ENCODE data around the gene FAAP20. TPM values are rescaled to one million over a fixed set of nuclear protein-coding genes. Genes with fewer than 3 reads are reported as not detected.

Gene FAAP20
- total and polyA plus RNA-seq, 4 donors: 49.0 to 124 (median 60.5) TPM

DNA sequence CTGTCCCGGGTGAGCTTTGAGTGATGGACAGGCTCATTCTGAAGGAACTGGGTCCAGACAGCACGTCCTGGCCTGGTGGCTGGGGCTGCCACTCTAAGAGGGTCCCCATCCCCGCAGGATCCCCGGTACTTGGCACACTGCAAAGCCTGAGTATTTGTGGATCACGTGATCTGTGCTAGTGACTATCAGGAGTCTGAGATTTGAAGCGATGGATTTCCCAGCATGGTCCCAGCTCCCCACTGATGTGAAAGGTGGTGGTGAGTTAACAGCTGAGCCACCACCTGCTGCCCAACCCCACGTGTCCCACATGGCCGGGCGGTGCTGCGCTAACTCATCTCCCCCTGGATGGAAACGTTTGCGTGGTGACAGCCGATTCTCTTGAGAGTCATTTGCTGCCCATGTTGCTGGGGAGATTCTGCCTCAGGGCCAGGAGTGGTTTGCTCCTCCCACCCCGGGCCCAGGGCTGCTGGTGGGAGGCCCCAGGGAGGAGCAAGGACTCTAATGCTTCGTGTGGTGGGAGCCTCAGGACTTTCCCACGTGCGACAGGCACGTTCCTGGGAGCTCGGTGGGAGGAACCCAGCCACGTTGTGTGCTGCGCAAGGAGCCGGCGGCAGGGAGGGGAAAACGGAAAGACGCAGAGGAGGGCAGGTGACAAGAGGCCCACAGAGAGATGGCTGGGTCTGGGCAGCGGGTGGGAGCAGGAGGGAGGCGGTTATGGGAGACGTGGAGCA is 15.1 kb downstream of the FAAP20 start:
- H3K36me3 ChIP-seq (ENCODE audit: control insufficient read depth in 1 of 2, insufficient read depth in 2 of 2, low read length in 1 of 2): no peaks in the 10 kb centered on the region
- no peak for ATAC-seq (ENCODE audit: low FRiP score)
- H3K4me1 ChIP-seq (ENCODE audit: control insufficient read depth in 1 of 2, insufficient read depth in 2 of 2, low read length in 2 of 2): no peaks in the 10 kb centered on the region
- no peaks in the 10 kb centered on the region for H3K27me3 ChIP-seq (ENCODE audit: control insufficient read depth in 1 of 2, insufficient read depth in 2 of 2, low read length in 1 of 2)
- H3K9me3 ChIP-seq (ENCODE audit: control insufficient read depth, low read length): no peaks in the 10 kb centered on the region
- WGBS, 2 donors: 52 to 62% methylated on average over 28 of the region's 28 CpGs
- no peak overlapping the region for H3K4me3 ChIP-seq (ENCODE audit: low read length in 2 of 2)
- DNase-seq: no peak
- H3K27ac ChIP-seq (ENCODE audit: low read depth in 1 of 2, low read length in 2 of 2): no peak overlapping the region
- intact Hi-C loops (cut with DNase I): loop anchor here in 1 of 2 donors (10.0 kb wide), 1 partner anchor 465 kb away; no protein-coding TSS in a partner anchor

DNA sequence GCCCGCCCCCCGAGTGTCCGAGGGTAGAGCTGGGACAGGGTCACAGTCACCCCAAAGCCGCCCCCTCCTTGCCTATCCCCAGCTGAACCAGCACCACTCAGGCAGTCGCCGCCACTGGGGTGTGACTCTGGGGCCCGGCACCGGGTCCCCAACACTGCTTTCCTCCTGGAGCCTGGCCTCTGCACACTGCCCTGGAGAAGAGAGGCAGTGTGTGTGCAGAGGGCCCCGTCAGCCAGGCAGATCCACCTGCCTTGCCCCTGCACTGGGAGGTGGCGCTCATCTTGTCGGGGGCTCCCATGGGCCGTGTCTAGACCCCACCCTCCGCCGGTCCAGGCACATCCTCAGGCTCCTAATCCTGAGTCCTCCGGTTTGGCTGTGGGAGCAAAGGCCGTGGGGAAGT is 15.7 kb downstream of the FAAP20 start:
- intact Hi-C loops (cut with DNase I): no loop called here
- DNase-seq: no peak

DNA sequence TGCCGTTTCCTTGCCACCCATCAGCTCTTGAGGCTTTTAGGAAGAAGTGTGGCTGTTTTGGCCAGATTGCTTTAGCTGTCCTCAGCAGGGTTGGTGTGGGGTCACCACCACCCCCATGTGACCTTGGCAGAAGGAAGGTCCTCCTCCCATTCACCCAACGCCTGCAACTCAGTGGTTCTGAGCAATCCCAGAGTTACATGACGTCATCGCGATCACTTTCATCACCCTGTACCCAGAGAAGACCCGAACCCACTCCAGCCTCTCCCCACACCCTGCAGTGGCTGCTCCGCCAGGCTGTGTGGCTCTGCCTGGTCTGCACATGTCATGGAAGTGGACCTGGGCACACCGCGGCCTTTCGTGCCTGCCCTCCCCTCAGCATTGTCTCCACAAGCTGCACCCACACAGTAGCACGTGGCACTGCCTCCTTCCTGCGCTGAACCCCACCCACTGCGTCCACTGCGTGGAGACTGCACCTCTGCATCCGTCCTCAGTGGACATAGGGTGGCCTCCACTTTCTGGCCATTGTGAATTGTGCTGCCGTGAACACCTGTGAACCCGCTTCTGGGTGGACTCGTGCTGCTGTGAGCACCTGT is 16.5 kb downstream of the FAAP20 start:
- 91 to 92% methylated on average over 18 of the region's 18 CpGs for WGBS, 2 donors
- intact Hi-C loops (cut with DNase I): no loop called here
- H3K27ac ChIP-seq (ENCODE audit: low read depth in 1 of 2, low read length in 2 of 2): no peak overlapping the region
- DNase-seq (no peak), ATAC-seq (ENCODE audit: low FRiP score) (no peak)
- H3K27me3 ChIP-seq (ENCODE audit: control insufficient read depth in 1 of 2, insufficient read depth in 2 of 2, low read length in 1 of 2): no peaks in the 10 kb centered on the region
- H3K4me3 ChIP-seq (ENCODE audit: low read length in 2 of 2): no peak overlapping the region
- no peaks in the 10 kb centered on the region for H3K4me1 ChIP-seq (ENCODE audit: control insufficient read depth in 1 of 2, insufficient read depth in 2 of 2, low read length in 2 of 2)
- no peaks in the 10 kb centered on the region for H3K36me3 ChIP-seq (ENCODE audit: control insufficient read depth in 1 of 2, insufficient read depth in 2 of 2, low read length in 1 of 2)
- H3K9me3 ChIP-seq (ENCODE audit: control insufficient read depth, low read length): no peaks in the 10 kb centered on the region

More for the DNA sequence above, 15.7 kb downstream of the FAAP20 start:
- ATAC-seq (ENCODE audit: low FRiP score): no peak
- no peaks in the 10 kb centered on the region for H3K4me1 ChIP-seq (ENCODE audit: control insufficient read depth in 1 of 2, insufficient read depth in 2 of 2, low read length in 2 of 2)
- no peak overlapping the region for H3K4me3 ChIP-seq (ENCODE audit: low read length in 2 of 2)
- no peaks in the 10 kb centered on the region for H3K36me3 ChIP-seq (ENCODE audit: control insufficient read depth in 1 of 2, insufficient read depth in 2 of 2, low read length in 1 of 2)
- no peak overlapping the region for H3K27ac ChIP-seq (ENCODE audit: low read depth in 1 of 2, low read length in 2 of 2)
- H3K27me3 ChIP-seq (ENCODE audit: control insufficient read depth in 1 of 2, insufficient read depth in 2 of 2, low read length in 1 of 2): no peaks in the 10 kb centered on the region
- WGBS, 2 donors: 89 to 92% methylated on average over 16 of the region's 16 CpGs
- H3K9me3 ChIP-seq (ENCODE audit: control insufficient read depth, low read length): no peaks in the 10 kb centered on the region

DNA sequence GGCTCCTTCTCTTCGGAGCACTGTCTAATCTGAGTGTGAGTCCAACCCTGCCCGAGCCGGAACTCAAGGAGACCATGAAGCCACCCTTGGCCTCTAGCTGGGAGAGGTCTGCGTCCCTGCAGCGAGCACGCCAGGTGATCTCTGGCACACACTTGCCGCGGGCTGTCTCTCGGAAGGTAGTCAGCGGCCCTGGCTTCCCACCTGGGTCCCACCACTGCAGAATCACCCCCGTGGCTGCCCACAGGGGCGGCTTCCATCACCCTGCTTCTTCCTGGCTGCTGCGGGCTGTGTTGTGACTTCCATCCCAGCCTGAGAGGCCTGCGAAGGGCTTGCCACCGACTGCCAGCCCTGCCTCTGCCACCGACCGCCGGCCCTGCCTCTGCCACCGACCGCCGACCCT is 17.0 kb downstream of the FAAP20 start:
- Histone ChIP-seq H3K4me3 (ENCODE audit: low read length in 2 of 2) (no peak overlapping the region), H3K27me3 (ENCODE audit: control insufficient read depth in 1 of 2, insufficient read depth in 2 of 2, low read length in 1 of 2) (no peaks in the 10 kb centered on the region), H3K9me3 (ENCODE audit: control insufficient read depth, low read length) (no peaks in the 10 kb centered on the region), H3K36me3 (ENCODE audit: control insufficient read depth in 1 of 2, insufficient read depth in 2 of 2, low read length in 1 of 2) (no peaks in the 10 kb centered on the region), H3K4me1 (ENCODE audit: control insufficient read depth in 1 of 2, insufficient read depth in 2 of 2, low read length in 2 of 2) (no peaks in the 10 kb centered on the region), H3K27ac (ENCODE audit: low read depth in 1 of 2, low read length in 2 of 2) (no peak overlapping the region)
- DNase-seq: no peak
- no peak for ATAC-seq (ENCODE audit: low FRiP score)
- intact Hi-C loops (cut with DNase I): no loop called here
- 93 to 95% methylated on average over 21 of the region's 21 CpGs for WGBS, 2 donors

DNA sequence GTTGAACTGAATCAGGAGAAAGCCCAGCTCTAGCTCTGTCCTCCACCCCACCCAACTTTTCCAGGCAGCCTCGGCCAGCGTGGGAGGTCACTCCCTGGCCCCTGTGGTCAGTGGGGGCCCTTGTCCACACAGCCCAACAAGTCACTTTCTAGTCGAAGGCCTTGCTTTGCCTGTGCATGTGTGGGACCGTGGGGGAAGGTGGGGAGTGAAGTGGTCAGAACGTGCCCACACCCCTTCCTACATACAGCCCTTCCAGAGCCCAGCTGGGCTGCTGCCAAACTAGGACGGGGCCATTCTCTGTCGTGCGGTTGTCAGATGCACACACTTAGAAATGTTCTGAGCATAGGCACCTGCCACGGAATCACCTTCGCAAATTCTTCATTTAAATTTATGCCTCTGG is 18.0 kb downstream of the FAAP20 start:
- Histone ChIP-seq H3K4me1 (ENCODE audit: control insufficient read depth in 1 of 2, insufficient read depth in 2 of 2, low read length in 2 of 2) (no peaks in the 10 kb centered on the region), H3K27ac (ENCODE audit: low read depth in 1 of 2, low read length in 2 of 2) (no peak overlapping the region), H3K4me3 (ENCODE audit: low read length in 2 of 2) (no peak overlapping the region), H3K36me3 (ENCODE audit: control insufficient read depth in 1 of 2, insufficient read depth in 2 of 2, low read length in 1 of 2) (no peaks in the 10 kb centered on the region), H3K9me3 (ENCODE audit: control insufficient read depth, low read length) (no peaks in the 10 kb centered on the region), H3K27me3 (ENCODE audit: control insufficient read depth in 1 of 2, insufficient read depth in 2 of 2, low read length in 1 of 2) (no peaks in the 10 kb centered on the region)
- WGBS, 2 donors: 79 to 82% methylated on average over 10 of the region's 10 CpGs
- no peak for ATAC-seq (ENCODE audit: low FRiP score)
- intact Hi-C loops (cut with DNase I): no loop called here
- peak in 1 of 2 donors; percentile 57 for DNase-seq

DNA sequence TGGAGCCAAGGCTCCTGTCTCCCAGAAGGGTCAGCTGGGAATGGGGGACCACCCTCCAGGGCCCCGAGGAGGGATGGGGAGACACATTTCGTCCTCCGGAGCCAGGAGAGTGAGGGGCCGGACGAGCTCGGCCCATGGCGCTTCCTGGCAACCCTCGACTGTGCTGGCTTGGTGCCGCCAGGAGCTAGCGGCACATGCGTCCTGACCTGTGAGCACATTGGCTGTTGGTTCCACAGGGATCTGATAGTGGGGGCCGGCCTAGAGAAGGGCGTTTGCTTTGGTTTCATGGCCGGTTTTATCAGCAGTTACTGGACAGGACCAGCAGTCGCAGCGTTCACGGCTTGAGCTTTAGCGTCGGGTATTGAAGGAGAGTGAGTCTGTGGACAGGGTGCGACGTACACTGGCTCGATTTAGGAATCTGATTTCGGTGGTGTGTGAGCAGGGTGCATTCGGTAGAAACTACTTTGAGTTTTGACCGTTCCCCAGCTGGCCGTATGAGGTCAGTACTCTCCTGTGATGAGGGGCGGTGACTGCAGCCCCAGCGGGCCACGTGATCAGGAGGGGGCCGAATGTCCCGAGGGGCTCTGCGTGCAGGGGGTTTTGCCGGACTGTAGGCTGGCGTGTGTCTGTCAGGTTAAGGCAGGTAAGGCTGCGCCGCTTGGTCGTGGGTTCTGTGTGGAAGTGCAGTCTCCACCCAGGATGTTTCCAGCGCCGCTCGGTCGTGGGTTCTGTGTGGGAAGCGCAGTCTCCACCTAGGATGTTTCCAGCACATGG is 18.7 kb downstream of the FAAP20 start:
- peak in 1 of 2 donors; percentile 52 for DNase-seq
- WGBS, 2 donors: 88 to 90% methylated on average over 42 of the region's 42 CpGs
- no peak overlapping the region for H3K27ac ChIP-seq (ENCODE audit: low read depth in 1 of 2, low read length in 2 of 2)

DNA sequence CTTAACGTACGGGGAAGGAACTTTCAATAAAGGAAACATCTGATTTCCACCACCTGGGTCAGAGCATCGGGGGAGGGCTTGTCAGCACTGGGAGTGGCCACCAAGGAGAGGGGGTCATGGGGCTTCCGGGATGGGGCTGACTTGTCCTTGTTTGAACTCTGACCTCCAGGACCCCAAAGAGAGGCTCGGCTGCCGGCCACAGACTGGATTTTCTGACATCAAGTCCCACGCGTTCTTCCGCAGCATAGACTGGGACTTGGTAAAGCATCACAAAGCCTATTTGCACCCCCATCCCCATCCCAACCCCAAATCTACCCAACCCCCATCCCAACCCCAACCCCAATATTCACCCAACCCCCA is 19.5 kb downstream of the FAAP20 start:
- DNase-seq (peak in 1 of 2 donors; percentile 57), ATAC-seq (ENCODE audit: low FRiP score) (no peak)
- intact Hi-C loops (cut with DNase I): no loop called here
- Histone ChIP-seq H3K36me3 (ENCODE audit: control insufficient read depth in 1 of 2, insufficient read depth in 2 of 2, low read length in 1 of 2) (no peaks in the 10 kb centered on the region), H3K9me3 (ENCODE audit: control insufficient read depth, low read length) (no peaks in the 10 kb centered on the region), H3K4me1 (ENCODE audit: control insufficient read depth in 1 of 2, insufficient read depth in 2 of 2, low read length in 2 of 2) (no peaks in the 10 kb centered on the region), H3K4me3 (ENCODE audit: low read length in 2 of 2) (no peak overlapping the region), H3K27me3 (ENCODE audit: control insufficient read depth in 1 of 2, insufficient read depth in 2 of 2, low read length in 1 of 2) (no peaks in the 10 kb centered on the region), H3K27ac (ENCODE audit: low read depth in 1 of 2, low read length in 2 of 2) (no peak overlapping the region)
- WGBS, 2 donors: 64 to 69% methylated on average over 9 of the region's 9 CpGs

More for the DNA sequence above, 18.7 kb downstream of the FAAP20 start:
- intact Hi-C loops (cut with DNase I): no loop called here
- H3K4me3 ChIP-seq (ENCODE audit: low read length in 2 of 2): no peak overlapping the region
- H3K9me3 ChIP-seq (ENCODE audit: control insufficient read depth, low read length): no peaks in the 10 kb centered on the region
- no peak for ATAC-seq (ENCODE audit: low FRiP score)
- H3K27me3 ChIP-seq (ENCODE audit: control insufficient read depth in 1 of 2, insufficient read depth in 2 of 2, low read length in 1 of 2): no peaks in the 10 kb centered on the region
- no peaks in the 10 kb centered on the region for H3K36me3 ChIP-seq (ENCODE audit: control insufficient read depth in 1 of 2, insufficient read depth in 2 of 2, low read length in 1 of 2)
- no peaks in the 10 kb centered on the region for H3K4me1 ChIP-seq (ENCODE audit: control insufficient read depth in 1 of 2, insufficient read depth in 2 of 2, low read length in 2 of 2)

DNA sequence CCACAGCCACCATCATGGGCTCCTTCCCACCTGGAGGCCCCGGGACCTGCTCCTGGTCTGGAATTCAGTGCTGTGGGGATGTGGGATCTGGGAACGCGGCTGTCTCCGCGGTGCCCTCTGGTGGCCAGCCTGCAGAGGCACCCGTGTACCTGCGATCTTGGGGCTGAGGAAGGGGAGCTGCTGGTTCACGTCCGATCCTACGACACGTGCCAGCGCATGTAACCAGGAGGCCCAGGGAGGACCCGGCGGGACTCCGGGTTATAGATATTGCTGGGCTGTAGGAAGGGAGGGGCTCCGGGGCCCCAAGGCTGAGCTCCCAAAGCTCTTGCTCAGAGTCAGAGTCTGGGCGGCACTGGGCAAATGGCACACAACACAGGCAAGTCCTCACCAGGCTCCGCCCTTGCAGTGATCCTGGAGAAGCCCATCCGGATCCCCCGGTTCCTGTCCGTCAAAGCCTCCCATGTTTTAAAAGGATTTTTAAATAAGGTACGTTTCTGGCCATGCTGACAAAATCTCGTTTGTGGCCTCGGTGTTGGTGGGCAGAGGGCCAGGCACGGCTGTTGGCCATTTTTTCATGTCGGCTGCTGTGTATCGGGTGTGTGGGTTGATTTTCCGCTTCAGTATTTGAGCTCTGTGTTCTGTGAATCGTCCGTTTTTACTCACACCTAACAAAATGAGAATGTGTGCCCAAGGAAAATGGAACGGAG is 20.1 kb downstream of the FAAP20 start:
- no peak overlapping the region for H3K27ac ChIP-seq (ENCODE audit: low read depth in 1 of 2, low read length in 2 of 2)
- no peaks in the 10 kb centered on the region for H3K4me1 ChIP-seq (ENCODE audit: control insufficient read depth in 1 of 2, insufficient read depth in 2 of 2, low read length in 2 of 2)
- DNase-seq (peak in 1 of 2 donors; percentile 83), ATAC-seq (ENCODE audit: low FRiP score) (peak; percentile 51)
- no peaks in the 10 kb centered on the region for H3K36me3 ChIP-seq (ENCODE audit: control insufficient read depth in 1 of 2, insufficient read depth in 2 of 2, low read length in 1 of 2)
- H3K9me3 ChIP-seq (ENCODE audit: control insufficient read depth, low read length): no peaks in the 10 kb centered on the region
- intact Hi-C loops (cut with DNase I): loop anchor here (5.0 kb wide), 2 partner anchors 82 to 232 kb away; no protein-coding TSS in a partner anchor
- no peaks in the 10 kb centered on the region for H3K27me3 ChIP-seq (ENCODE audit: control insufficient read depth in 1 of 2, insufficient read depth in 2 of 2, low read length in 1 of 2)
- H3K4me3 ChIP-seq (ENCODE audit: low read length in 2 of 2): peak overlapping the region in 1 of 2 donors; percentile 1
- WGBS, 2 donors: 5 to 7% methylated on average over 31 of the region's 31 CpGs
